Activated T-cell treated with anti-CD3 and anti-CD28 coated beads, Interleukin-2, amount 50 U/mL, for 24 hours (primary cell): ENCODE data around the gene RABL2A.
"Not testable (repeated sequence)": the region's sequence is repeated elsewhere in the genome, so short reads cannot be mapped to it uniquely, and the experiment has no call there.

ENCODE experiments used
- DNase-seq: peaks from one replicate; pipeline ENCODE4 v3.0.0-alpha.2; 2020
- H3K27ac Mint-ChIP-seq: 2 replicates; pipeline ENCODE4 v1.8.0; 2020; ENCODE audit warnings: mild to moderate bottlenecking, mixed read lengths
- H3K27me3 Mint-ChIP-seq: 2 replicates; pipeline ENCODE4 v1.8.0; 2020; ENCODE audit warnings: mixed read lengths
- H3K36me3 Mint-ChIP-seq: 2 replicates; pipeline ENCODE4 v1.8.0; 2020; ENCODE audit warnings: low read depth, mixed read lengths
- H3K4me1 Mint-ChIP-seq: 2 replicates; pipeline ENCODE4 v1.8.0; 2020; ENCODE audit warnings: low read depth, mixed read lengths
- H3K4me3 Mint-ChIP-seq: 2 replicates; pipeline ENCODE4 v1.8.0; 2020; ENCODE audit warnings: mild to moderate bottlenecking, moderate library complexity, mixed read lengths
- H3K9me3 Mint-ChIP-seq: 2 replicates; pipeline ENCODE4 v1.8.0; 2020; ENCODE audit warnings: mixed read lengths

RABL2A gene

DNA sequence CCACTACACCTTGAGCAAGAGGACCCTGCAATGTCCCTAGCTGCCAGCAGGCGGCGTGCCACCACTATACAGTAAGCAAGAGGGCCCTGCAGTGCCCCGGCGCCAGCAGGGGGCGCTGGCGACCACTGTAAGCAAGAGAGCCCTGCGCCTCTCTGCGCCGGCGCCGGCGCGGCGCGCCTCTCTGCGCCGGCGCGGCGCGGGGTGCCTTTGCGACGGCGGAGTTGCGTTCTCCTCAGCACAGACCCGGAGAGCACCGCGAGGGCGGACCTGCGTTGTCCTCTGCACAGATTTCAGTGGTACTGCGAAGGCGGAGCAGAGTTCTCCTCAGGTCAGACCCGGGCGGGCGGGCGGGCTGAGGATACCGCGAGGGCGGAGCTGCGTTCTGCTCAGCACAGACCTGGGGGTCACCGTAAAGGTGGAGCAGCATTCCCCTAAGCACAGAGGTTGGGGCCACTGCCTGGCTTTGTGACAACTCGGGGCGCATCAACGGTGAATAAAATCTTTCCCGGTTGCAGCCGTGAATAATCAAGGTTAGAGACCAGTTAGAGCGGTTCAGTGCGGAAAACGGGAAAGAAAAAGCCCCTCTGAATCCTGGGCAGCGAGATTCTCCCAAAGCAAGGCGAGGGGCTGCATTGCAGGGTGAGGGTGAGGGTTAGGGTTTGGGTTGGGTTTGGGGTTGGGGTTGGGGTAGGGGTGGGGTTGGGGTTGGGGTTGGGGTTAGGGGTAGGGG lies 24.9 kb upstream of the RABL2A start:
- H3K4me3 Mint-ChIP-seq, H3K9me3 Mint-ChIP-seq, H3K36me3 Mint-ChIP-seq, H3K27ac Mint-ChIP-seq, H3K4me1 Mint-ChIP-seq, H3K27me3 Mint-ChIP-seq: not testable (repeated sequence)
- DNase-seq = peak; percentile 67

DNA sequence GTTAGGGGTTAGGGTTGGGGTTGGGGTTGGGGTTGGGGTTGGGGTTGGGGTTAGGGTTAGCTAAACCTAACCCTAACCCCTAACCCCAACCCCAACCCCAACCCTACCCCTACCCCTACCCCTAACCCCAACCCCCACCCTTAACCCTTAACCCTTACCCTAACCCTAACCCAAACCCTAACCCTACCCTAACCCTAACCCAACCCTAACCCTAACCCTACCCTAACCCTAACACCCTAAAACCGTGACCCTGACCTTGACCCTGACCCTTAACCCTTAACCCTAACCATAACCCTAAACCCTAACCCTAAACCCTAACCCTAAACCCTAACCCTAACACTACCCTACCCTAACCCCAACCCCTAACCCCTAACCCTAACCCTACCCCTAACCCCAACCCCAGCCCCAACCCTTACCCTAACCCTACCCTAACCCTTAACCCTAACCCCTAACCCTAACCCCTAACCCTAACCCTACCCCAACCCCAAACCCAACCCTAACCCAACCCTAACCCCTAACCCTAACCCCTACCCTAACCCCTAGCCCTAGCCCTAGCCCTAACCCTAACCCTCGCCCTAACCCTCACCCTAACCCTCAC lies 24.1 kb upstream of the RABL2A start:
- no peaks in the 10 kb centered on the region for H3K9me3 Mint-ChIP-seq
- H3K4me3 Mint-ChIP-seq = peak overlapping the region; percentile 93
- peak overlapping the region; percentile 95 for H3K27ac Mint-ChIP-seq
- no peaks in the 10 kb centered on the region for H3K36me3 Mint-ChIP-seq
- no peak for DNase-seq
- peaks cover 9% of the 10 kb centered on the region for H3K4me1 Mint-ChIP-seq
- H3K27me3 Mint-ChIP-seq = no peaks in the 10 kb centered on the region

DNA sequence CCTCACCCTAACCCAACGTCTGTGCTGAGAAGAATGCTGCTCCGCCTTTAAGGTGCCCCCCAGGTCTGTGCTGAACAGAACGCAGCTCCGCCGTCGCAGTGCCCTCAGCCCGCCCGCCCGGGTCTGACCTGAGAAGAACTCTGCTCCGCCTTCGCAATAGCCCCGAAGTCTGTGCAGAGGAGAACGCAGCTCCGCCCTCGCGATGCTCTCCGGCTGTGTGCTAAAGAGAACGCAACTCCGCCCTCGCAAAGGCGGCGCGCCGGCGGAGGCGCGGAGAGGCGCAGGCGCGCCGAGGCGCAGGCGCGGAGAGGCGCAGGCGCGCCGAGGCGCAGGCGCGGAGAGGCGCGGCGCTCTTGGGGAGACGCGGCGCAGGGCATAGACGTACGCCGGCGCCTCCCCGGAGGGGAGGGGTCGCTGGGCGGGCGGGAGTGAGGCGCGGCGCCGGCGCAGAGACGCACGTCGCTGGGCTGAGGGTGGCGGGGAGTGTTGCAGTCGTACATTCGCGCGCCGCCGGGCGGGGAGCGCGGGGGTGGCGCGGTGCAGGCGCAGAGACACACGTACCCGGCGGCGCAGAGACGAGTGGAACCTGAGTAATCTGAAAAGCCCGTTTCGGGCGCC lies 23.5 kb upstream of the RABL2A start:
- H3K27ac Mint-ChIP-seq = peak overlapping the region; percentile 99
- H3K36me3 Mint-ChIP-seq, H3K9me3 Mint-ChIP-seq, DNase-seq, H3K4me1 Mint-ChIP-seq, H3K27me3 Mint-ChIP-seq: not testable (repeated sequence)
- H3K4me3 Mint-ChIP-seq = peak overlapping the region; percentile 93

DNA sequence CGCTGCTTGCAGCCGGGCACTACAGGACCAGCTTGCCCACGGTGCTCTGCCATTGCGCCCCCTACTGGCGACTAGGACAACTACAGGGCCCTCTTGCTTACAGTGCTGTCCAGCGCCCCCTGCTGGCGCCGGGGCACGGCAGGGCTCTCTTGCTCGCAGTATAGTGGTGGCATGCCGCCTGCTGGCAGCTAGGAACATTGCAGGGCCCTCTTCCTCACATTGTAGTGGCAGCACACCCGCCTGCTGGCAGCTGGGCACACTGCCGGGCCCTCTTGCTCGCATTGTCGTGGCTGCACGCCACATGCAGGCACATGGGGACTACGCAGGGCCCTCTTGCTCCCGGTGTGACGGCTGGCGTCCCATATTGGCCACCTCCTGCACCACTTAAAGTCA lies 23.0 kb upstream of the RABL2A start:
- Mint-ChIP-seq H3K27ac (peak overlapping the region; percentile 99), H3K4me3 (peak overlapping the region; percentile 93)
- not testable (repeated sequence) for H3K9me3 Mint-ChIP-seq, H3K36me3 Mint-ChIP-seq, H3K27me3 Mint-ChIP-seq, H3K4me1 Mint-ChIP-seq
- DNase-seq = peak; percentile 95

DNA sequence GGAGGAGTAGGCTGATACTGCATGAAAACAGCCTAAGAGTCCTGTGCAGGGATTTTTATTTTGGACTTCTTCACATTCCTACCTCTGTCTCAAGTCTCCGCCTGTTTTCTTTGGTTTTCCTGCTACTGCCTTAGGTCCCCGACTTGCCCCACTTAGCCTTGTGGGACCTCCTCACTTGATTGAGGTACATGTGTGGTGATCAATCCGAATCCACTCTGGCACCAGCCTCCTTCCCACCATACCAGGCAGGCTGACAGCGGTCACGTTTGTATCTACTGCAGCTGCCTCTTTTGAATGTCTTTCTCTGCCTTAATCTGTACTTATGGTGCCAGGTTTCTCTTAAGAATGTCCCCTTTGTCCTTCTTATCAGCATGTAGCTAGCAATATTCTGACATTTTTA lies 22.4 kb upstream of the RABL2A start:
- not testable (repeated sequence) for H3K9me3 Mint-ChIP-seq, H3K36me3 Mint-ChIP-seq, H3K4me3 Mint-ChIP-seq, H3K4me1 Mint-ChIP-seq, H3K27me3 Mint-ChIP-seq, DNase-seq
- H3K27ac Mint-ChIP-seq = peak overlapping the region; percentile 50

DNA sequence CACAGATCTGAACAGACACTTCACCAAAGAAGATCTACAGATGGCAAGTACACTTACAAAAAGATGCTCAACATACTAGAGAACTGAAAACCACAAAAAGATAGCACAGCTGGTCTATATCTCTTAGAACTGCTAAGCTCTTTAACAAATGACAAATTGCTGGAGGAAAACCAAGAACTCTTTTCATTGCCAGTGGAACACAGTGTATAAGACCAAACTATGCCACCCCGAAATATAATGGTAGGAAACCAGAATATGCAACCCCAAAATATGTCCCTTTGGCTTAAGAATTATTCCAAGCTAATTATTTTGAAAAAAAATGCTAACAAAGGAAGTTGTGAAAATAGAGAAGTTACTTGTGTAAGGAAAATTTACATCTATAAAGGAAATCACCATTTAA lies 21.0 kb upstream of the RABL2A start:
- DNase-seq, H3K4me1 Mint-ChIP-seq, H3K9me3 Mint-ChIP-seq, H3K4me3 Mint-ChIP-seq, H3K36me3 Mint-ChIP-seq, H3K27ac Mint-ChIP-seq, H3K27me3 Mint-ChIP-seq: not testable (repeated sequence)

DNA sequence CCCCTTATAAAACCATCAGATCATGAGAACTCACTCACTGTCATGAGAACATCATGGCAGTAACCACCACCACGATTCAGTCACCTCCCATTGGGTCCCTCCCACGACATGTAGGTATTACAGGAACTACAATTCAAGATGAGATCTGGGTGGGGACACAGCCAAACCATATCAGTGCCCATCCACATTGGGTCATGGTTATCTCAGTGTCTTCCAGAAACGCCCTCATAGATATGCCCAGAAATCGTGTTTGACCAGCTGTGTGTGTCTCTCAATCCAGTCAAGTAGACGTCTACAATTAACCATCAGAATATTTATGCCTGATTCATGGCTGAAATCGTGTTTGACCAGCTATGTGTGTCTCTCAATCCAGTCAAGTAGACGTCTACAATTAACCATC lies 17.2 kb upstream of the RABL2A start:
- H3K4me1 Mint-ChIP-seq, H3K36me3 Mint-ChIP-seq, DNase-seq: not testable (repeated sequence)

DNA sequence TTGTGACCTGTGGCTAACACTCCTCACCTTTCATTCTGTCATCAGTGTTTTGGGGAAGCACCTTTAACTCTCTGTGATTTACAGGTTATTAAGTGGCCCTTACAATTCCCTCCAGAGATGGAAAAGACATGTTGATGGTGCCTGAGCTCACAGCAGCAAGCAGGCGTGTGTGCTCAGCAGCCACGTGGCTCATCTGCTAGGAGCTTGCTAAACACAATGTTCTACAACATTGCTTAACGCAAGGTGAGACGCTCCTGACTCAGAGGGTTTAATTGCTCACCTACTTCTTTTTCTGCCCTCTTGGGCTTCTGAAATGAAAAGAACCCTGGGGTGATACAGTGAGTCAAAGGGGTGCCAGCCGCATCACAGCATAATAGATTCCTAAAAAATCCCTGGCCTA lies 6.1 kb upstream of the RABL2A start:
- H3K27me3 Mint-ChIP-seq, DNase-seq, H3K9me3 Mint-ChIP-seq, H3K4me3 Mint-ChIP-seq, H3K27ac Mint-ChIP-seq, H3K36me3 Mint-ChIP-seq, H3K4me1 Mint-ChIP-seq: not testable (repeated sequence)

More for the DNA sequence above, 17.2 kb upstream of the RABL2A start:
- not testable (repeated sequence) for H3K9me3 Mint-ChIP-seq, H3K27ac Mint-ChIP-seq, H3K27me3 Mint-ChIP-seq, H3K4me3 Mint-ChIP-seq

DNA sequence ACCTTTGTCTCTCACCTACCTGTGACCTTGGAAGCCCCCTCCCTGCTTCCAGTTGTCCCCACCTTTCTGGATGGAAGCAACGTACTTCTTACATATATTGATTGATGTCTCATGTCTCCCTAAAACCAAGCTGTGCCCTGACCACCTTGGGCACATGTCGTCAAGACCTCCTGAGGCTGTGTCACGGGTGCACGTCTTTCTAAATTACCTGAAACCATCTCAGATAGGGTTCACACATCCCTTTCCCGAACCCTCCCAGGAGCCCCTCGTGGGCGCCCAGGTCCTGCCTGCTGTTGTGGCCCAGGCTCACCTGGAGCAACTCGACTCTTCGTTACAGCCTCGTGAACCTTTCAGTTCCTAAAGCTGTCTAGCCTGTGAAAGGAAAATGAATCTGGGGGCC lies 1.2 kb upstream of the RABL2A start:
- H3K4me3 Mint-ChIP-seq = peak overlapping the region; percentile 87
- not testable (repeated sequence) for H3K9me3 Mint-ChIP-seq, DNase-seq, H3K27ac Mint-ChIP-seq, H3K27me3 Mint-ChIP-seq
- H3K4me1 Mint-ChIP-seq = peaks cover 15% of the 10 kb centered on the region
- peaks cover 22% of the 10 kb centered on the region for H3K36me3 Mint-ChIP-seq

DNA sequence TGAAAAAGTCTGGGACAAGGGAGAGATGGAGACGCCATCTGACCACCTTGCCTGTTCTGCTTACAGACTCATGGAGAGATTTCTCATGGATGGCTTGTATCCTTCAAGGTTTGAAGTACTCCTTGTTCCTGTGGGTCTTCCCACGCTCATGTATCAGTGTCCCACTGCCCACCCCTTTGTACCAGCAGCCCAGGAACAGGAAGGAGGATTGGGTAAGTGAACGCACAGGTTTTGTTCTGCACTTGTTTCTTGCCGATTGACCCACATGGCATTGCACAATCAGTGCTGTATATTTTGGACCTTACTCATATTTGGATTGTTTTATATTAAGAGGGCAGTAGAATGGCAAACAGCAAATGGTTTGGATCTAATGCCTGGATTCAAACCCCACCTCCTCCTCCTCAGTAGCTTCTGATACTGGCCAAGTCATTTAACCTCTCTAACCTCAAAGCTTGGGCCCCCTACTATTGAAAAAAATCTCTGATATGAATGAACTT lies 5.8 kb downstream of the RABL2A start:
- H3K27ac Mint-ChIP-seq, DNase-seq, H3K9me3 Mint-ChIP-seq, H3K4me3 Mint-ChIP-seq, H3K27me3 Mint-ChIP-seq, H3K4me1 Mint-ChIP-seq: not testable (repeated sequence)
- peaks cover 41% of the 10 kb centered on the region for H3K36me3 Mint-ChIP-seq

DNA sequence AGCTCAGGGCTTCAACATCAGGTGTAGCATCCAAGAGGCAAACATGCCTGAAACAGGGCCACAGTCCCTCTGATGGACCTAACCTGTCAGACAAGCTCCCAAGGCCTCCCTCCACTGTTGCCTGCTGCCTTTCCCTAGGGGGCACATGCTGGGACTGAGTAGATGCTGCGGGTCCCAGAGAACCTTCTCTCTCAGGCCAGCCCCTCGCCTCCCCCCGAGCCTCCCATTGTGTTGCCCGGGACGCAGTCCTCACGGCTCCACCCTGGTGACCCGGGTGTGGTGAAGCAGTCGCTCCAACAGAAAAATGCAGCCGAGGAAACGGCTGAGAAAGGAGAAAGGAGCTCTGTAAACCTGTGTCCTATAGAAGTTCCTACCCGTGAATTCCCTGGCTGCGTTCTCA lies 8.3 kb downstream of the RABL2A start:
- not testable (repeated sequence) for H3K4me3 Mint-ChIP-seq, H3K4me1 Mint-ChIP-seq, DNase-seq, H3K27ac Mint-ChIP-seq, H3K9me3 Mint-ChIP-seq, H3K27me3 Mint-ChIP-seq
- H3K36me3 Mint-ChIP-seq = peaks cover 27% of the 10 kb centered on the region

DNA sequence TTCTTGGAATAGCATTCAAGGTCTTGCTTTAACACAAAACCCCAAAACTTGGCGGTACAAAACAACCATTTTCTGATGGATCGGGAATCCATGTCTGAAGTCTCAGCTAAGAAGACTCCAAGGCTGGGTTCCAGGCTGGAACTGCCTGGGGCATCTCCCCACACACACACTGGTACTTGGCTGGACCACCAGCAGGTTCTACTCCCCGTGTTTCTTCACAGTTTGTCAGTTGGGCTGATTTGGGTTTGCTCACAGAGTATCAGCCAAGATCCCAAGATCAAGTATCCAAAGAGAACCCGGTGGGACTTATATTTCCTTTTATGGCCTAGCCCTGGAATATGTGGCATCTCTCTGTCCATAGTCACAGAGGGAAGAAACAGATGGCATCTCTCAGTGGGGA lies 9.2 kb downstream of the RABL2A start:
- H3K36me3 Mint-ChIP-seq = peaks cover 20% of the 10 kb centered on the region
- not testable (repeated sequence) for H3K9me3 Mint-ChIP-seq, H3K27ac Mint-ChIP-seq, H3K4me3 Mint-ChIP-seq, DNase-seq, H3K4me1 Mint-ChIP-seq, H3K27me3 Mint-ChIP-seq

DNA sequence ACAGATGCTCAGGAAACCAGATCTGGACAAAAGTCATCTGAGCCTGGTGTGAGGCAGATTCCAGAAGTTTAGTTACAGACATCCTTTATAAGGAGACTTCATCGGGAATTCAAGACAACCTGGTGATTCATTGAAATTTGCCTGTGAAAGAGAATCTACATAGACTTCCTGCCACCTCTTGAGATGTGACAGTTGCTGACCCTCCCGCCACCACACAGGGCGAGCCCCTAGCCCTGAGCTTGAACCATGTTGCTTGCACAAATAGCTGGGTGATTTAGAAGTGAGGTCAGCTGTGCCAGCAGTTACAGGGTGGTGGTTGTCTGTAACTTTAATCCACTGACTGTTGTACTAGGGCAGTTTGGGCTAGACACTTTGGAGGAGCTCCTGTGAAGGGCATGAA lies 11.0 kb downstream of the RABL2A start:
- DNase-seq, H3K4me1 Mint-ChIP-seq, H3K4me3 Mint-ChIP-seq, H3K9me3 Mint-ChIP-seq, H3K27ac Mint-ChIP-seq, H3K27me3 Mint-ChIP-seq: not testable (repeated sequence)
- H3K36me3 Mint-ChIP-seq = peaks cover 11% of the 10 kb centered on the region

DNA sequence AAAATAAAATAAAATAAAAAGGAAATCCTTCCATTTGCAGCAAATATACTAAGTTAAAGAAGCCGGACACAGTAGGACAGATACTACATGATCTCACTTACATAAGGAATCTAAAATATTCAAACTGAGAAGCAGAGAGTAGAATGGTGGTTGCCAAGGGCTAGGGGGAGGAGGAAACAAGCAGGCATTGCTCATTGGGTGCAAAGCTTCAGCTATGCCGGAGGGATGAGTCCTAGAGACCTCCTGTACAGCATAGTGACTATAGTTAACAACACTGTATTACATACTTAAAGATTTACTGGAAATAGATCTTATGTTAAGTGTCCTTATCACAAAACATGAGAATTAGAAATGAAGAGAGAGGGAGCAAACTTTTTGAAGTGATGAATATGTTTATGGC lies 19.2 kb downstream of the RABL2A start:
- not testable (repeated sequence) for H3K27me3 Mint-ChIP-seq, H3K9me3 Mint-ChIP-seq, H3K36me3 Mint-ChIP-seq, H3K4me1 Mint-ChIP-seq, H3K4me3 Mint-ChIP-seq, DNase-seq, H3K27ac Mint-ChIP-seq
